GM21423 (cell line): Measurements from ENCODE around the gene TCIRG1.

Source experiments
- ATAC-seq: cut with Tn5 transposase; IDR thresholded peaks from one replicate; pipeline ENCODE4 v1.9.1; 2021; ENCODE audit warnings: mild to moderate bottlenecking, moderate library complexity; ENCODE audit not compliant: unreplicated experiment

TCIRG1 gene

DNA sequence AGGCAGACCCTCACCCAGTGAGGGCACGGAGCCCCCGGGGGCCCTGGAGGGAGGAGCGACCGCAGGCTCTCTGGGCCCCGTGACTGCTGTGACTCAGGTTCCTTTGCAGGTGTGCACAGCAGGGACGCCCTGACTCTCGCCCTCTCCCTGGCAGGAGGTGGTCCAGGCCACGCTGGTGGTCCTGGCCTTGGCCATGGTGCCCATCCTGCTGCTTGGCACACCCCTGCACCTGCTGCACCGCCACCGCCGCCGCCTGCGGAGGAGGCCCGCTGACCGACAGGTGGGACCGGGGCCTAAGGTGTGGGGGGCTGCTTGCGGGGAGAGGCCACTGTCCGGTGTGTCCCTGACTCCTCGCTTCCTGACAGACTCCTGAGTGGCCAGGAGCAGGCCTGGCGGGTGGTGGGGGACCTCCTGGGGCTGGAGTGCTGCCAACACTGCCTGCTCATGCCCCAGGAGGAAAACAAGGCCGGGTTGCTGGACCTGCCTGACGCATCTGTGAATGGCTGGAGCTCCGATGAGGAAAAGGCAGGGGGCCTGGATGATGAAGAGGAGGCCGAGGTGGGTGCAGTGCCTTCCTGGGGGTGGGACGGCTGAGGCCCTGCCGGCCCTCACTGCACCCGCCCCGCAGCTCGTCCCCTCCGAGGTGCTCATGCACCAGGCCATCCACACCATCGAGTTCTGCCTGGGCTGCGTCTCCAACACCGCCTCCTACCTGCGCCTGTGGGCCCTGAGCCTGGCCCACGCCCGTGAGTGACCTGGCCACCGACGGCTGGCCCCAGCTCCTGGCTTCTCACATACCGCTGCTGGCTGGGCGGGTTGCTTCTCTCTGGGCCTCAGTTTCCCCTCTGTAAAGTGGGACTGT, 10.9 kb downstream of the TCIRG1 start:
- ATAC-seq = no peak

DNA sequence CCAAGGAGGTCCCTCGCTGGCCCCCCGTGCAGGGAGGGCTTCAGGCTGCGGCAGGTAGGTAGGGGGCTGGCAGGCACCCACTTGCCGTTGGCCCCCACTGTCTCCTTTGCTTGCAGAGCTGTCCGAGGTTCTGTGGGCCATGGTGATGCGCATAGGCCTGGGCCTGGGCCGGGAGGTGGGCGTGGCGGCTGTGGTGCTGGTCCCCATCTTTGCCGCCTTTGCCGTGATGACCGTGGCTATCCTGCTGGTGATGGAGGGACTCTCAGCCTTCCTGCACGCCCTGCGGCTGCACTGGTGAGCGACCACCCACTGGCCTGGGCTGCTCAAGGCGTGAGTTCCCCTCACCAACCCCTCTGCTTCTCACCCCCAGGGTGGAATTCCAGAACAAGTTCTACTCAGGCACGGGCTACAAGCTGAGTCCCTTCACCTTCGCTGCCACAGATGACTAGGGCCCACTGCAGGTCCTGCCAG, 11.6 kb downstream of the TCIRG1 start:
- no peak for ATAC-seq

DNA sequence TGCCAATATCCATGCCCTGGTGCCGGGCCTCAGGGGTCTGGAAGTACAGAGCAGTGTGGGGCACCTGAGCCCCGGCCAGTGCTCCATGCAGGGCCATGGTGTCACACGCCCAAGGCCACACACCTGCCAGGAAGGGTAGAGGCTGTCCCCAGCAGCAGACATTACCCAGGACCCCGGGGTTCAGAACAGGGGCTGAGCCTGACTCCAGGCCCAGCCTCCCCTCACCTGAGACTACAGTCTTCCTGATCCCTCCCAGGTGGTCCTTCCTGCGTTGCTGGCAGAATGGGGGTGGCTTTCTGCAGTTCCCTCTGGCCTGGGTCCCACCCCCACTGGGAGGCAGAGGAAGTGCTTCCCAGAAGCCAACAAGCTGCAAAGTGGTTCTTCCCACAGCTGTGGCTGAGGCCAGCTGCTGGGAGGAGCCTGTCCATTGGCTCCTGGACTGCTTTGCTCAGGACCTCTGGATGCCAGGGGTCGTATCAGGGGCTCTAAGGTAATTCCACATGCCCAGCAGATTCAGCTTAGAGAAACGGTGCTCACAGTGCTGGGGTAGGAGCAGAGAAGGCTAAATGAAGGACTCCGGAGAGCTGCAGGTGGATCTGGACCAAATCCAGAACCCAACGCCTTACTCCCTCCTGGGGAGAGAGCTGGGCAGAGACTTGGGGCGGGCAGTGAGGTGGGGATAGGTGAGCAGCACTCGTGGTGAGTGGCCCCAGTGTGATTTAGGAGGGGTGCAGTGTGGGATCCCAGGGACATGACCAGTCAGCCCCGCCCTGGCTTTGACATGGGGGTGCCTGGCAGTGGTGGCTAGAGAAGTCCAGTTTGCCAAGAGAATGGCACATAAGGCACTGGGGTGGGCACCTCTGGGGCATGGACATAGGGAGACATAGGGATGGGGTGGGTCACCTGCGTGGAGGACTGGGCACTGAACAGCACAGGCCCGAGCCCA, 12.6 kb downstream of the TCIRG1 start:
- ATAC-seq = no peak

DNA sequence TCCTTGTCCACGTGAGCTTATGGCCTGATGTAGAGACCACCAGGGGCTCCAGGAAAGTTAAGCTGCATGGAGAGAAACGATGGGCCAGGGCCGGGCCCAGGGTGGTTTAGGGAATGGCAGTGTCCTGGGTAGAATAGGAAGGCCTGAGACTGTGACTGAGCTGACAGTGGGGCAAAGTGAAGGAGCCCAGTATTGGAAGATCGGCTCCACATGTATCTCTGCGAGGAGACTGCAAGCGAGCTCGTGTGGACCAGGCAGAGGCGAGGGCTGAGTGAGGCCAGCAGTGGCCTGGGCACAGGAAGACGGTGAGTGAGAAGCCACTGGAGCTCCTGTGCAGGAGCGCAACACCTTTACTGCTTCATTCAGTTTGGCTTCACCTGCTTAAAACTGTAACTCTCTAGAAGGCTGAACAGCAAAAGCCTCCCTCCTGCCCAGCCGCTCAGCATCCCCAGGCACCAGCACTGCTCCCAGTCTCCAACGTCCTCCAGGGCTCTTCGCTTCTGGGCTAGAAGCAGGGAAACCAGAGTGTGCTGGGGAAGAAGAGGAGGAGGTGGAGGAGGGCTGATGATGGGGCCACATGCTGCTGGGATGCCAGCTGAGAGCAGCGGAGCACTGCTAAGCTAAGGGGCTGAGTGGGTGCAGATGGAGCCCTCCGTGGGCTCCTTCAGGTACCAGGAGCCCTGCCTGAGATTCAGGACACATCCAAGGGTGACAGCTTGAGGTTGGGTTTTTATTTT, 13.5 kb downstream of the TCIRG1 start:
- no peak for ATAC-seq

DNA sequence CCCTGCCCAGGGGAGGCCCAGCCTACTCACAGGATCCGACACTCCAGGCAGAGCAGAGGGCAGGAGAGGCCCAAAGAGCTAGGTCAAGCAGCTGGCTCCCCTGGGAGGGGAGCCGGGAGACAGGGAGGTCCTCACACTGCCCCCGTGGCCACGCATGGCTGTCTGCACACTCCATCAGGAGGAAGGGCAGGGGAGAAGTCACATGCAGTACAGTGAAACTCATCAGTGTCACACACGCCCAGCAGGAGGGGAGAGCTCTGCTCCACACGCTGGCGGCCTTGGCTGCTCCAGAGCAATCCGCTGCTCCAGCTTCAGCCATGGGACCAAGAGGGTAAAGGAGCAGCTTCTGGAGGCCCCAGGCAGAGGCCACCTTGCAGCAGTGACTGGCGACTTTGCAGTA, 14.3 kb downstream of the TCIRG1 start:
- ATAC-seq = no peak

DNA sequence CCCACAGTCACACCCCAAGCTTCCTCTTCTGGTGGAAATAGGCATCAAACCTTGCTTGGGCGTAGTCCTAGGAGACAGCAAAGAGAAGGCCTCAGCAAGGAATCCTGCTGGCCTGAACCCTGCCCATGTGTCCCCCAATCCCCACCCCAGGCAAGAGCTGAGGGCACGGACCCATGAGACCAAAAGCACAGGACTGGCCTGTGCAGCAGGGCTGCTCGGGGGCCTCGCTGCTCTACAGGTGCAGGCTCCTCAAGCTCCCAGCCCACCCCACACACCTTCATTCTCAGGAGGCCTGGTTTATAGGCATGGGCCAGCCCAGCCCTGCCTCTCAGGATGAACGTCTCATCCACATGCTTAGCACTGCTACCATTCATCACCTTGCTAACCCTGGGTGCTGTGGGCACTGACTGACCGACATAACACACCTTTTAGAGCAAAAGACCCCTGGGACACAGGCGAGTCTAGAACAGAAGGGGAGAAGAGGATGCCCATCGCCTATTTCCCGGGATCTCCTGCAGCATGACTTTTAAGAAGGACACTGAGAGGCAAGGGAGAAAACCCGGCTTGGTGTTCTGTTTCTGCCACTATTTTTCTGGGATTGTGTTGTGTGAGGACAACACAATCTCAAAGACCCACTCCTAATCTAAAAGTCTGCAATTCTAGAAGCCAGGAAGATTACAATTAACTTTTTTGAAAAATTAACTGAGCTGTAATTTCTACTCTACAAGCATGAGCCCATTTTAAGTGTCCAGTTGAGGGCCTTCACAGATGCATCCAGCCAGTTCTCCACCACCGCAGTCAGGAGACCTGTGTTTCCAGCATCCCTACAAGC, 15.4 kb downstream of the TCIRG1 start:
- ATAC-seq = no peak

DNA sequence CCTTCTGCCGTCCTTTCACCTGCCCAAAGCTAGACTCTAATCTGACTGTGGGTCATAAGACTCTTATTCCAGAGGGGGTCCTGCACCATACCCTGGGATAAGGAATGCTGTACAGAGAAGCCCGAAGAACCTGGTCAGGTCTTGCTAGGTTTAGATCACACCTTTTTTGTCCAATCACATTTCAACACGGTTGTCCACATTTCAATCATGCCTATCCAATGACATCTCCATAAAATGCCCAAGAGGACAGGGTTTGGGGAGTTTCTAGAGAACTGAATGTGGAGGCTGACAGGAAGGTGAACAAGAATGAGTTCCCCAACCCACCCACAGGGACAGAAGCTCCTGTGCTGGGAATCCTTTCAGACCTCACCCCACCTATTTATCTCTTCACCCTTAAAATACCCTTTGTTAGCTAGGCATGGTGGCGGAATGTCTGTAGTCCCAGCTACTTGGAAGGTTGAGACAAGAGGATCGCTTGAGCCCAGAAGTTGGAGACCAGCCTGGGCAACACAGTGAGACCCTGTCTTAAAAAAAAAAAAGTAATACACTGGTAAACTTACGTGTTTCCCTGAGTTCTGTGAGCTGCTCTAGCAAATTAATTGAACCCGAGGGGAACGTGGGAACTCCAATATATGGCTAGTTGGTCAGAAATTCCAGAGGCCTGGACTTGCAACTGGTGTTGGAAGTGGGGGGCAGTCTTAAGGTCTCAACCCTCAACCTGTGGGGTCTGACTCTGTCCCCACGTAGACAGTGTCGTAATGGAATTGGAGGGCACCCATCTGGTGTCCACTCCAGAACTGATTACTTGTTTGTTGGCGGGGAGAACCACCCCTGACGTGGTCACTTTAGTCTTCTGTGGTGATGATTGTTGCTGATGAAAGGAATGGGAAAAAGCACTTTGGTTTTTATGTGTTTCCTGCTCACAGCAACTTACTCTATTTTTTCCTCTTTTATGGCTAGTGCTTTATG, 17.8 kb downstream of the TCIRG1 start:
- ATAC-seq = no peak

DNA sequence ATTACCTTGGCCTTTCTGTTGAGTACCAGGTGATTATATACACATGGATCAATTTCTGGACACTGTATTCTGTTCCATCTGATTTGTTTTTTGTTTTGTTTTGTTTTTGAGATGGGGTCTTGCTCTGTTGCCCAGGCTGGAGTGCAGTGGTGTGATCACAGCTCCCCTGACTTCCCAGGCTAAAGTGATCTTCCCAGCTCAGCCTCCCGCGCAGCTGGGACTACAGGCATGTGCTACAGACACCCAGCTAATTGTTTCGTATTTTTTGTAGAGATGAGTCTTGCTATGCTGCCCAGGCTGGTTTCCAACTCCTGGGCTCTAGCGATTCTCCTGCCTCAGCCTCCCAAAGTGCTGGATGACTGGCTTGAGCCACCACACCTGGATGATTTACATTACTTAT, 19.0 kb downstream of the TCIRG1 start:
- ATAC-seq = no peak

DNA sequence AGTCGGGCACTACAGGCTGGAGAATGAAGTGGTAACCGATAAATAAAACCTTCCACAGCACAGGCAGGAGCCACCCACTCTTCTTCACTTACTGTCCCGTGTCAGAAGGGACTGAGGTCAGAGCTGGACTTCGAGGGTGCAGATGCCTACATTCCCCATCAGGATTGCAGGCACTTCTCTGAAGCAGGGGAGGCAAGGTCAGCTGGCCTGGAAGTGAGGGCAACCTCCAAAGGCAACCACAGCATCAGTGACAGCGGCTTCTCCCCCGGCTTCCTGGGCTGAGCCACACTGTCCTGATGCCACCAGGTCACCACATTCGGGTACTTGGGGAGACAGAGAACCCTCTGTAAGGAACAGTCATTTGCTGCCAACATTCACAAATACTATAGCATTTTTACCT, 22.7 kb downstream of the TCIRG1 start:
- ATAC-seq = no peak

DNA sequence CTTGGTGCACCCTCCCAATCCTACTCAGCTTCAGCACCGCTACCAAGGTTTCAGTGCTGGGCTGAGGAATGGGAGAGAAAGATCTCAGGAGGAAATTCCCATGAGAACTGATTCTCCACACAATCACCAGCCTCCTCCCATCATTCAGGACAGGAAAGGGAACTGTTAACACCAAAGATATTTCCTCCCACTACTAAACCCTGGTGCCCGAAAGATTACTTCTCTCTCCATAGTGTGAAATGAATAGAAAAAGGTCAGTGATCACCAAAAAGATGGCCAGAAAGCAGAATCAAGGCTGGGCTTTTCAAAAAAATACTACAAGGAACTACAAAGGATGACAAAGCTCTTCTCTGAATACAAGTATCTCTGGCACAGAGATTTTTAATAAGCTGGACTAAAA, 26.1 kb downstream of the TCIRG1 start:
- ATAC-seq = no peak

DNA sequence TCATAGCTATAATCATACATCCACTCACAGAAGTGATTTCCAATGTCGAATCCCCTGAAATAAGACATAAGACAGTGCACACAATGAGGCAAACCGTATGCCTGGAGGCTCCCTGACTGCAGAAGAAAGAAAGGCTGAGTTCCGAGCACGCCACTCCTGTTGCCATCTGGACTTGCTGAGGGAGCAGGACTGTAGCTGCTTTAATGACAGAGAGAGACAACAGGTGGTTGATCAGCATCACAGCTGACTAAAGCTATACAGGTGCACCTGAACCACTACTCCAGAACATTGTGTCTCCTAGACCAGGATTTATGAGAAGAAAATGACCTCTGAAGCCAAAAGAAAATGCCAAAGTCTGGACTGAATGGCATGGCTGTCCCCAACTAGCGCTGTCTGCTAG, 27.0 kb downstream of the TCIRG1 start:
- no peak for ATAC-seq

DNA sequence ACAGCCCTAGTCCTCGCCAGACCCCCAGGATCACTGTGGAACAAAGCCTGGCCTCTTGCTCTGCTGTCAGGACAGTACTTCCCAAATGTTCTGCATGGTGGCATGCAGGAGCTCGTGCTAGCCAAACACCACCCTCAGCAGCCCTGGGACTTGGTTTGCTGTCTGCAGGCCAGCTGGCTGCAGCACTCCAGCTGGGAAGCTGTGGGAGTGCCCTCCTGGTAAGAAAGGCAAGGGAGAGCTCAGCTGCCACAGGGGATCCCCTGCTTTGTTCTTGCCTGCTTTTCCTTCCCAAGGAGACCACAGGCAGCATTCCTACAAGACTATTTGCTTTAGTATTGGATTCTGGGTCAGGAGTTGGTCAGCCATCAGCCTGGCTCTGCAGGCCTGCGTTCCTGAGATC, 27.9 kb downstream of the TCIRG1 start:
- ATAC-seq = no peak

DNA sequence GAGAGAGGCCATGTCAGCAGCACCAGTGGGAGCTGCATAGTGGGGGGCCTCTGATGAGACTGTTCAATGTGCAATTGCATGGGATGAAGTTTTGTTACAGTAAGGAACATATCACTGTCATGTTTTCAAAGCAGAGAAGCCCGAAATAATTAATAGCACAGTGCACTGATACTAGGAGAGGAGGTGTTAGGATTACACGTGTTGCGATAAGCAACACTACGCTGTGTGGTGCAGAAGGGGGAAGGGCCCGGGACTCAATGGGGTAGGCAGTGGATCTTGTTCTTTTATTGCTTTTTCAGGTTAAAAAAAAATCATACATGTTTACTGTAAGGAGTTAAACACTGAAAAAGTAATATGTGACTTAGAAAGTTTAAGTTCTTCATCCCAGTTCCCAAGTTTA, 29.2 kb downstream of the TCIRG1 start:
- ATAC-seq = no peak

DNA sequence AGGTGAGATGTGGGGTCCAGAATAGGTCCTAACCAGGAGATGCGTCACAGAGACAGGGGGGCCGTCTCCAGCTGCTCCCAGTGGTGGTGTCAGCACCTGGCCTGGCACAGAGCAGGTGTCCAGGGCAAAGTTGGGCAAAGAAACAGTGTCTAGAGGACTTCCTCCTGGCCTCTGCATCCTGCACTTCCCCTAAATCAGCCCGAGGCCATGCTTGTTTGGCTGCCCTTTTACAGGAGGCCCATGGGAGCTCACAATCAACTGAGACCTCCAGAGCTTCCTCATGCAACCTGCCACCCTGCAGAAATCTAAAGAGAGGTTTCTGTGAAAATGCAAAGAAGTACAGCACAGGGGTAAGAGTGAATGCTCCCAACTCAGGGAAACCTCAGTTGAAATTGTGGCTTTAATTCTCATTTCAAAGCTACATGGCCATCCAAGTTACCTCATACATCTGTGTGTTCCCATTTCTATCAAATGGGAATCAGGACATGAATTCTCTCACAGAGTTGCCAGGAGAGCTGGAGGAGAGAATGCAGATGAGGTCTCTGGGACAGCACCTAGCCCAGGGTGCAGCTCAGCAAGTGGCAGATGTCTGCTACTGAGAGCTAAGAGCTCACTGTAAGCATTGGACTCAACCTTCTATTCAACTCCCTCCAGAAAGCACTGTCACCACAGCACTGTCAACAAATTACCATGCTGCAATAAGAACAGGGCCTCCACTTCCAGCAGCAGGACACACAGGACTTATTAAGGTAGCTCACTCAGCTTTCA, 32.6 kb downstream of the TCIRG1 start:
- ATAC-seq = no peak

DNA sequence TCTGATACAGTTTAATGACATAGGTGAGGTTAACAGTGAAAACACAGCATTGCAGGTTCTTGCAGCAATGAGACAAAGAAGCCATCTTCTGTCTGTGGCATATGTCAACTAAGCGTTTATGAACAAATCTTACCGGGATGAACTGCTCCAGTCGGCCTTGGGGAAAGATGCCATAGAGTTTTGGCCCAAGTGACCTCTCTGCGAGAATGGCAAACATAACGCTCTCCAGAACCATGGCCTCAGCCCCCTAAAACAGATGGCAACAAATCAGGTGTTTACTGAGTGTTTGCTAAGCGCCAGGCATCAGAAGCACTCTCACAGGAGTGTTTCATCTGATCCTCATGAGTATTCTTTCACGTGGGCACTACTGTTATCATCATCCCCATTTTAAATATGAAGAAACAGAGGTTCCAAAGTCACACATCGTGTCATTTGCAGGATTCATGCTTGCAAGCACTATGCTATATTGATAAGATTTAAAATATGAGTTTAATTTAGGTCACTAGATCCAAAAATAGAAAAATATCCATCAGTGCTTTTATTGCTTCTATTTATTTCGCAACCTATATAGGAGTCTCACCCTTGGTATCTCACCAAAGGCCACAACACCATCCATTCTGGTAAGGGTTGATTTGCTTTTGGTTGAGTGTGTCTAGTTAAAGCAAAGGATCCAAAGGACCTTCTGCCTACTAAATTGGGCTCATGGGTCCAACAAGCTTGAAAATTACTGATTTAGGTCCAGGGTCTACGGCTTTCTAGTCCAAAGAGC, 35.9 kb downstream of the TCIRG1 start:
- ATAC-seq = no peak

DNA sequence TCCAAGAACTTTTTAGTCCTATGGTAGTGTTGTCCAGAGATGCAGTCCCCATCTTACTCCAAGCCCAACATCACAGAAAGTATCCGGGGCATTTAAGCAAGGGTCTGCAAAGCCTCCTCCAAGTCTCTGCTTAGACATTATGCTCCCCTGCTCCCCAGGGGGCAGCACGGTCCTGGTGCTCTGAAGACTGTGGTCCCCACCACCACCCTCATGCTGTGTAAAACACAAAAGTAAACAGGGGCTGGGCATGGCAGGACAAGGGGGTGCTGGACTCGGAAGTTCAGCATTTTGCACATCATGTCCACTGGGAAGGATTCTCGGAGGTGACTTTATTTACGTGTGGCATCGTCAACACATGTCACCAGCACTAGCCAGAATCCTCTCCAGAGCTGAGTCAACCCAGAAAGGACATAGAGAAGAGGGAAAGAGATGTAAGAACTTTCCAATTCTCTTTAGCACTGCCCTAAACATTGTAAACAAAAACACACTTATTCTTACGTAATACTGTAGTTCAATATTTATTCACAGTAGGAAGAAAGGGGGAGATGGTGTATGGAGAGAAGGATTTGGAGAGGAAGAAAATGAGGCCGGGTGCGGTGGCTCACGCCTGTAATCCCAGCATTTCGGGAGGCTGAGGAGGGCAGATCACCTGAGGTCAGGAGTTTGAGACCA, 37.7 kb downstream of the TCIRG1 start:
- ATAC-seq = no peak
